Epithelial cell of proximal tubule (primary cell): ENCODE data around the gene NFE2L2. TPM values are rescaled to one million over a fixed set of nuclear protein-coding genes. Genes with fewer than 3 reads are reported as not detected.
A peak's percentile ranks its signal among the peaks of the same experiment; 100 is the strongest.
"Not testable (repeated sequence)": the region's sequence is repeated elsewhere in the genome, so short reads cannot be mapped to it uniquely, and the experiment has no call there.

Experiments used
- DNase-seq: peaks from one replicate; pipeline ENCODE4 v3.0.0-alpha.2; 2011; ENCODE audit warnings: low read depth
- H3K4me3 ChIP-seq: 2 replicates; pipeline ENCODE4 v1.5.1; 2011; ENCODE audit warnings: low read depth, mild to moderate bottlenecking, low read length
- total RNA-seq: library from RNA; depleted of rRNA; stranded (reverse); fragments of >200 nt; gene quantifications from 2 replicates; pipeline ENCODE4 v1.2.3, GENCODE V29; 2015
- TF ChIP-seq, protein P1 (sequence below): conservative IDR thresholded peaks from 2 replicates; pipeline ENCODE4 v1.5.1; 2012; ENCODE audit warnings: low read depth, mild to moderate bottlenecking, low read length

NFE2L2 gene
- total RNA-seq, 1 donor from 2014 or later = 53.0 TPM

DNA sequence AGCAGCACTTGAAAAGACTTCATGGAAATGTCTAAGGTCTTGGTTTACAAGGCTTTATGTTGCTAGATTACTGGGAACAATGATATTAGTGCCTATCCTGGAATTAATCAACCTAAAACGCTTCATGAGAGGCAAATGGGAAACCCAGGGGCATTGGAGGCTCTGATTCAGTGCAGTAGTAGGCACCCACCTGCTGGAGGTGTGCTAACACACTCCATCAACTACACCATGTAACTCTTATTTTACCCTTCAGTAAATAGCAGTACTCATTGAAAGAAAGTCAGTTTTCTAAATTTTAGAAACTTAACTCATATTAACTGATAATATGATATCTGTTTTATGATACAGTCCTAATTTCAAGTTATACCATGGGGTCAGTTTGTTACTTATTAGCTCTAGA is 69.3 kb downstream of the NFE2L2 start:
- no peak overlapping the region for H3K4me3 ChIP-seq
- TF ChIP-seq, protein P1, sequence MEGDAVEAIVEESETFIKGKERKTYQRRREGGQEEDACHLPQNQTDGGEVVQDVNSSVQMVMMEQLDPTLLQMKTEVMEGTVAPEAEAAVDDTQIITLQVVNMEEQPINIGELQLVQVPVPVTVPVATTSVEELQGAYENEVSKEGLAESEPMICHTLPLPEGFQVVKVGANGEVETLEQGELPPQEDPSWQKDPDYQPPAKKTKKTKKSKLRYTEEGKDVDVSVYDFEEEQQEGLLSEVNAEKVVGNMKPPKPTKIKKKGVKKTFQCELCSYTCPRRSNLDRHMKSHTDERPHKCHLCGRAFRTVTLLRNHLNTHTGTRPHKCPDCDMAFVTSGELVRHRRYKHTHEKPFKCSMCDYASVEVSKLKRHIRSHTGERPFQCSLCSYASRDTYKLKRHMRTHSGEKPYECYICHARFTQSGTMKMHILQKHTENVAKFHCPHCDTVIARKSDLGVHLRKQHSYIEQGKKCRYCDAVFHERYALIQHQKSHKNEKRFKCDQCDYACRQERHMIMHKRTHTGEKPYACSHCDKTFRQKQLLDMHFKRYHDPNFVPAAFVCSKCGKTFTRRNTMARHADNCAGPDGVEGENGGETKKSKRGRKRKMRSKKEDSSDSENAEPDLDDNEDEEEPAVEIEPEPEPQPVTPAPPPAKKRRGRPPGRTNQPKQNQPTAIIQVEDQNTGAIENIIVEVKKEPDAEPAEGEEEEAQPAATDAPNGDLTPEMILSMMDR = peak; percentile 17
- DNase-seq = no peak

DNA sequence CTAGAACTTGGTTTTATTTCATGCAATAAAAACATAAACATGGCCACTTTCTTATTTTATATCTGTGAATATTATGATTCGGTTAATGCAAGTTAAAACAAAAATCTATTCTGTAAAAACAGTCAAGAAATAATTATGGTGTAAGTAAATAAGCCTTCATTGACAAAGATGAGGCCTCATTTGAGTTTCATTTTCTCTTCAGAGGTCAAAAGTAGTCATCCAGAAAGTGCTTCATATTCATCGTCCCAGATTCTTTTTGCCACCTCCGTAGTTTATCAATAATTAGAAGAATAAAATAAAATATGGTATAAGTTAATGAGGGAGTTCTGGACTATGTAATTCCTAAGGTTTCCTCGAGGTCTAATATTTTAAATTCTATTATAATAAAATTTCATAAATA is 71.3 kb downstream of the NFE2L2 start:
- no peak overlapping the region for H3K4me3 ChIP-seq
- TF ChIP-seq, protein P1 = no peak
- DNase-seq = no peak

DNA sequence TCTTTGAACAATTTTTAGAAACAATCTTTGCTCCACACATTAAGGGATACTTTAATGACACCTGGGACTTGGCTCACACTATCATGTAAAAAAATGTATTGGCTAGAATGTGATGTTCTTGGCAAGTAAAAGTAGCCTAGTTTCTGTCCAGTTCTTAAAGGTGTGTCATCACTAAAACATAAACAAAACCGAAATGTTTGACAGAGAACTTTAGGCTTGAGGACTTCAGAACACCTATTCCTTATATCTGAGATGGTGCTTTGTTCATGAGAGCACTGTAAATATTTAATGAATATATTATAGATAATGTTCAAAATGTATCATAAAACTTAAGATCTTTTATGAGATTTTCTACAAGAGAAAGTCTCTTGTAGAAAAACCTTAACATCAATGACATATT is 71.7 kb downstream of the NFE2L2 start:
- TF ChIP-seq, protein P1 = no peak
- DNase-seq = no peak
- H3K4me3 ChIP-seq = no peak overlapping the region

- TF ChIP-seq, protein P1 = no peak
- no peak for DNase-seq
- H3K4me3 ChIP-seq = no peak overlapping the region
Measured at GRCh38 chr2:177190941-177191340, 73.6 kb downstream of the NFE2L2 start.

- TF ChIP-seq, protein P1 = no peak
- no peak overlapping the region for H3K4me3 ChIP-seq
- DNase-seq = no peak
Measured at GRCh38 chr2:177188482-177189469, 75.8 kb downstream of the NFE2L2 start.

- no peak for DNase-seq
- TF ChIP-seq, protein P1 = no peak
- no peak overlapping the region for H3K4me3 ChIP-seq
Measured at GRCh38 chr2:177187631-177188312, 76.8 kb downstream of the NFE2L2 start.

DNA sequence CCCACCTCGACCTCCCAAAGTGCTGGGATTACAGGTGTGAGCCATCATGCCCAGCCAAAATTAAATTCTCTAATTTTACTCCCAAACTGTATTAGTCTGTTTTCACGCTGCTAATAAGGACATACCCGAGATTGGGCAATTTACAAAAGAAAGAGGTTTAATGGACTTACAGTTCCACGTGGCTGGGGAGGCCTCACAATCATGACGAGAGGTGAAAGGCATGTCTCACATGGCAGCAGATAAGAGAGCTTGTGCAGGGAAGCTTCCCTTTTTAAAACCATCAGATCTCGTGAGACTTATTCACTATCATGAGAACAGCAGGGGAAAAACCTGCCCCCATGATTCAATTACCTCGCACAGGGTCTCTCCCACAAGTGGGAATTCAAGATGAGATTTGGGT is 78.5 kb downstream of the NFE2L2 start:
- DNase-seq, H3K4me3 ChIP-seq: not testable (repeated sequence)
